Activated CD8-positive, alpha-beta memory T cell treated with anti-CD3 and anti-CD28 coated beads, Interleukin-2, amount 50 U/mL, for 24 hours (primary cell): ENCODE measurements around the gene PATL1.

ENCODE experiments used
- DNase-seq: peaks from one replicate; pipeline ENCODE4 v3.0.0-alpha.2; 2020; ENCODE audit errors: extremely low read depth

The PATL1 gene

DNA sequence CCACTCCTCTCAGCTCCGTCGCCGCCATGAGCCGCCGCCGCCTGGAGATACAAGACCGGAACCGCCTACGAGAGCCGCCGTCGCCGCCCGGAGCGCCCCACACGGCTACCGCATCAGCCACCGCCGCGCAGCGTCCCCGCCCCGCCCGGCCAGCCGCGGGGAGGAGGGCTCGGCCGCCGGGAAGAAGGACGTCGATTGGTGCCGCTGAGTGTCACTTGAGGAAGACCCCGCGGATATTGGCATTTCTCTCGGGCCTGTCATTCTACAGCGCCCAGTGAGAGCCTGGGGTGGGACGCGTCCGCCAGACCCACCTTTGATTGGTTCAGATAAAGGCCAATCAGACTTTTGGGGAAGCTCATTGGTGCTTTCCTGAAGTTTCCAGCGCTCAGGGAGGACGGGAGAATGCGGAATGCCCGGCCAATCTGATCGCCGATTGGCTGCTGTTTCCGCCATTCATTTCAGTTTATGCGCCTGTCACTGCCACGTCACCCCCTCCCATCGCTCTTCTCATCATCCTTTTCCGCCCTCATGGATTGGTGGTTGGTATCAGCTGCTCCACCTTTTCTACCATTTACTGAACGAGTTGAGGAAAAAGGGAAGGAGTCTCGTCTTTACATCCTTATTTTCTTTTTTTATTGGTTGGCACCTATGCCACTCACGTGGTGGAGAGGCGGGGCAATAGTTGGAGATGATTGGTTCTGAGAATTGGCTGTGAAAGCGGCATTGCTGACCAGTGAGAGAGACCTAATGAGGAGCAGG is 53.0 kb downstream of the PATL1 start, which contains the start of gene OSBP:
TSS of gene OSBP (minus strand) at position 138 of the 759 bp plus-strand sequence. CDS start at position 28, 110 bp downstream.
- peak; percentile 96 for DNase-seq

DNA sequence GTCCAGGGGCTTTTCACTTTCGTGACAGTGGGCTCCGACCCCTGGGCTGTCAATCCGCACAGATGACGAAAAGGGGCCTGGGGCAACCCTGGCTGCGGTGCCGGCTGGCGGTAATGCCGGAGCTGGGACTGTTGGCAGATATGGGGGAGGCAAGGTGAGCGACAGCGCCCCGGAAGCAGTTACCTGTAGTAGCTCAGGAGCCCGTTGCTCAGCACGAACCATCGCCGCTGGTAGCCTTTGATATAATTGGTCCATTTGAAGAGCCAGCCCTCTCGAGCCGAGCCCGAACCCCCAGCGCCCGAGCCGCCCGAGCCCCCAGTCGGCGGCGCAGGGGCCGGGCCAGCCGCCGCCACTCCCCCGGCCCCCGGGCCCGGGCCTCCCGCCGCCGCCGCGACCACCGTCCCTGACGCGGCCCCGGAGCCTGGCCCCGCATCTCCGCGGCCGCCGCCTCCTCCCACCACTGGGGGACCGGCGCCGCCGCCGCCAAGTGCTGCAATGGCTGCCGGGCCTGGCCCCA is 53.7 kb downstream of the PATL1 start:
- DNase-seq: peak; percentile 25

- DNase-seq: no peak
Observed at GRCh38 chr11:59614277-59615119, 54.3 kb downstream of the PATL1 start.

GRCh38 chr11:59611570-59612565 is 57.0 kb downstream of the PATL1 start:
- DNase-seq: no peak

GRCh38 chr11:59610289-59610688 is 58.5 kb downstream of the PATL1 start:
- DNase-seq: no peak

DNA sequence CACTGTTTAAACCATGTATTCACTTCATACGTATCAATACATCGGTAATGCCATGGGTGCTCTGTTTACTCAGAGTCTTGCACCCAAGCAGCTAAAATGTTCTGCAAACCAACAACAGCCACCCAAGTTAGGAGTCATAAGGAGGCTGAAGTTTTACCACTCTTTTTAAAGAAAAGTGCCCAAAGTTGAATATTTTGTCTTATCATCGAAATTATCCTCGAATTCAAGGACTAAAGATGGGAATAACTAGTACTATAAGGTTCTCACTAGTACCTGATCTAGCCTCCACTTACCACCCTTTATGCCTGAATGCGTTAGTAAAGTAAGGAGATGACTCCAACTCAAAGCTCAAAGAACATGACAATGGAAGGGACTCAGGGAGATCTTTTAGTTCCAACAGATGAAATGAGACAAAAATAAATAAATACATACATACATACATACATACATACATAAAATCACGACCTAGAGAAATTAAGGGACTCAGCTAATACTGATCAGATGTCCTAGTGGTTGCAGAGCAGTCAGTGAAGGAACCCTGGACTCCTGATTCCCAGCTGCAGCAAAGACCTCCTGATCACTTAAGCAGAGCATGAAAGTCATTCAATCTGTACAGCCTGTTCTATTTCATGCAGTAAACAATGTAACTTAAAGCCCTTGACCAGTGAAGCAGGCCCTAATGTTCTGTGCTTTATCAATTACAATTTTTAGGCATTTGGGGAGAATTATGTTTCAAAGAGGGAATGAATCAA is 61.0 kb downstream of the PATL1 start:
- DNase-seq: no peak

DNA sequence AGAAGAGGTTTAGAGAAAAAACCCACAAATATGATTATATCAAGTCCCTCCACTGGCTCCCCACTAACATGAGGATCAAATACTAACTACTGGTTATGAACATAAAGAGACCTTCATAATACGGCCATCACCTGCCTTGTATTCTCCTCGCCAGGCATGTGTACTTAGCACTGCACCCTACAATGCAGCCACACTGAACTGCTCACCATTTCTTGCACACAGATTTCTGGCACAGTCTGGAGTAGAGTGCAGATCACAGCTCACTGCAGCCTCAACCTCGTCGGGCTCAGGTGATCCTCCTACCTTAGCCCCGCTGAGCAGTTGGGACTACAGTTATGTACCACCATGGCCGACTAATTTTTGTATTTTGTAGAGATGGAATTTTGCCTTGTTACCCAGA is 66.4 kb downstream of the PATL1 start:
- DNase-seq: no peak

DNA sequence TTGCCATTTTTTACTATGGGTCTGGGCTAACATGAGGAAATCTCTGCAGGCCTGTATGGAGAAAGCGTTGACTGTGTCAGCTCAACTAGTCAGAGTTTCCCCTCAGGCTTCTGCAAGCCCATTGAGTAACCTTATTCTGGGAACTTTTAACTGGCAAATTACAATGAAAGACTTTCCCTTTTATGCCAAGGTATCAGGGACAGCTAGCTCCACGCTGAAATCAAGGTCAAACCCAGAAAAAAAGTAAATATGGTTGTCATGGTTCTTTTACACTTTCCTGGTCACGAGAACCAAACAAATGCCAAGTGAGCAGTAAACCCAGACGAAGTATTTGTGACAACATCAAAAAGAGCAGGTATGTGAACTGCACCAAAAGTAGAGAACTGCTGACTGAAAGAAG is 67.0 kb downstream of the PATL1 start:
- no peak for DNase-seq

- DNase-seq: no peak
Observed at GRCh38 chr11:59600636-59601035, 68.2 kb downstream of the PATL1 start.

GRCh38 chr11:59600234-59600633 is 68.6 kb downstream of the PATL1 start:
- no peak for DNase-seq

DNA sequence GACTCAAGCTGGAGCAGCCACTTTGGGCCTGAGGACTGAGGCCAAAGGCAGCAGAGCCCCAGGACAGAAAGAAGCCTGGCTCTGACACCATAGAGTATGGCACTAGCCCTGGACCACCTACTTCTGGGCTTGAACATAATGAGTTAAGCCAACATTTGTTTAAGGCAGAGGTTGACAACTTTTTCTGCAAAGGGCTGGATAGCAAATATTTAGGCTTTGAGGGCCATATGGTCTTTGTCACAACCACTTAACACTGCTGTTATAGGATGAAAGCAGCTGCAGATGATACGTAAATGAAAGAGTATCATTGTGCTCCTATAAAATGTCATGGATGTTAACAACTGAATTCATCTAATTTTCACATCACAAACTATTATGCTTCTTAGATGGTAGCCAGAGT is 69.9 kb downstream of the PATL1 start:
- no peak for DNase-seq
